Left kidney (tissue), 2 donors: Measurements from ENCODE around the gene CDKN2B-AS1. TPM values are rescaled to one million over a fixed set of nuclear protein-coding genes. Genes with fewer than 3 reads are reported as not detected.

Source experiments
- DNase-seq: peaks from one replicate; pipeline ENCODE4 v3.0.0-alpha.2; 2013
- polyA plus RNA-seq: library from polyadenylated mRNA; unstranded; fragments of 120-200 nt; gene quantifications from one replicate; pipeline ENCODE4 v1.2.1, GENCODE V29; 2013; ENCODE audit not compliant: insufficient read length

Gene CDKN2B-AS1
- polyA plus RNA-seq, 1 donor: 0.32 TPM

DNA sequence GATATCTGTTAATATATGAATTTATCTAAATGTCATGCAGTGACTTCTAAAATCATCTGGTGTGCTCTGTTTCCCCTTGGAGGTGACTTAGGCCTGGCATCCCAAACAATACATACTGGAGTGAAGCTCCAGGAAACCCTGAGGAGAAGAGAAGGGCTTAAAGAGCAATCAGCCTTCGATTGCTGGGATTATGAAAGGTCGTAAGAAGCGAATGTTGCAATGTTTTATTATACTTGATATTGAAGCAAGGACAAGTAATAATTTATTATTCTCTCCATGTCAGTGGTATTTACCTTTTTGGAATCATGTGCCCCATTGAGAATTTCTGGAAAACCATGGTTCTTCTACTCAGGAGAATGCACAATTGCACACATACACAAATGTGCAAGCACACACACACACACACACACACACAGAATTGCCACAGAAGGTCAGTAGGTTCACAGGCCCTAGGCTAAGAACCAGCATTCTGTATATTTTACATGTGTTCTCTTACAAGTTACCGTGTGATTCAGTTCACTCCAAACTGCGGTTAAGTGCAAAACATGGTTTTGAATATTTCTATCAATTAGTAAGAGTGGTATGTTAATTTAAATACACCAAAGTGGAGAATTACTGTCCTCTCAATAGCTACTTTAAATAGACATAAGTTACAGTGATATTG is 93.6 kb downstream of the CDKN2B-AS1 start:
- no peak for DNase-seq

DNA sequence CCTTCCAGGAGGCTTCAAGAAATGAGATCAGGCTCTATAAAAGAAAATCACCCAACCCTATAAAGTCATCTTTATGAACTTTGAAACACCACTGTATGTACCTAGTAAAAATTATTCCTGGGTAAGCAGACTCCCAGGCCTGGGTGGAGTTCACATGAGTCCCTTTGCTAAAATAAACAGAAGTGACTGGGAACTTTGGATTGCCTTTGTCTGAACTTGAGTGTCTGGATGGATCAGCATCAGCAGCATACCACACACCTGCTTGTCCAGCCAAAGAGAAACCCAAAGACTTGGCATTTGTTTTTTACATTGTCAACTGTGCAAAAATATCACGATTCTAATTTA is 94.1 kb downstream of the CDKN2B-AS1 start:
- no peak for DNase-seq

DNA sequence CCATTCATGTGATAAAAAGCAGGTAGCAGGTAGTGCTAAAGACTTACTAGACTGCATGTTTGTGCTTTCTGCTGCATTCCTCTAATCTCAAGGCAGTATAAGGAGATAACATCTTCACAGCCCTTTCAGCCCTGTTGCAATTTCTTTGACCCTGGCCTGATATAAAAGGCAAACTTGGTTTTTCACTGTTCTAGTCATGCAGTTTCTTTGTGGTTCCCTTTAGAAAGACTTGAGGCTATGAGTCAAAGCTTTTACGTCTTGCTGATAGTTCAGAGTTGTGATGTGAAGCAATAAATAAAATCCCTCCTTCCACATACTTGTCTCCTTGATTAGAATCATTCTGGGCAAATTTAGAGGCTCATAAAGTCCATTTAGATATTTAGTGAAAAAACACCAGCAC is 103.1 kb downstream of the CDKN2B-AS1 start:
- no peak for DNase-seq

DNA sequence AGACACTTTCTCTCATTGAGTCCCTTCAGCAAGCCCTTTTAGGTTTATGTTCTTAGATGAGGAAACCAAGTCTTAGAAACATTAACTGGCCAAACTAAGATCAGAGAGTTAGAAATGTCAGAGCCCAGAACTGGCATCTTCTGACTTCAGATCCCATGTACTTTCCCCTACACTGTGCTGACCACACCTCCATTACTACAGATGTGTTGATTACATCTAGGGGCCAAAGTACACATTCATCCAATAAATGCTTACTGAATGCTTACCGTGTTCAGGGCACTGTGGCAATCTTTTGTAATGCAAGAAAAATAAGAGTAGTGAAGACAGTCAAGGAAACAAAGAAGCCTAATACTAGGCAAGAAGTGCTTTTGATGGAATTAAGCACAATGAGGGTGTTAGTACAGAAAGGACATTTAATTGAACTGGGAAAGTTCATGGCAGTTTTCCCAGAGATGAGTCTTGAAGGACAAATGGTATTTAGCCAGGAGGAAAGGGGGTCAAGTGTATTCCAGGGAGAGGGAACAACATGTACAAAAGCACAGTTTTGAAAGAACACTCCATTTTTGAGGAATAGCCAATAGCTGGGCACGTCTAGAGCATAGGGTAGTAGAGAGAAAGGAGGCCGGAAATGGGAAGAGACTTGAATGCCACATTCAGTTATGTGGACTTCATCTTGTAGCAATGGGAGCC is 104.2 kb downstream of the CDKN2B-AS1 start:
- DNase-seq: no peak

DNA sequence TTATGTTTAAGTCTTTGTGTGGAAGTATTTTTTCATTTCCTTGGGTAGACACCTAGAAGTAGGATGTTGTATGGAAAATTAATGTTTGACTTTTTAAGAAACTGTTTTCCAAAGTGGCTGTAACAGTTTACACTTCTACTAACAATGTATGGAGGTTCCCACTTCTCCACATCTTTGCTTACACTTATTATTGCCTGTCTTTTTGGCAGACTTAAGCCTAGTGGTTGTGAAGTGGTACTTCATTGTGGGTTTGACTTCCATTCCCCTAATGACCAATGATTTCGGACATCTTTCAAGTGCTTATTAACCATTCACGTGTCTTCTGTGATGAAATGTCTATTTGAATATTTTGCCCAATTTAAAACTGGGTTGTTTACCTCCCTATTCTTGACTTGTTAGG is 106.0 kb downstream of the CDKN2B-AS1 start:
- no peak for DNase-seq

DNA sequence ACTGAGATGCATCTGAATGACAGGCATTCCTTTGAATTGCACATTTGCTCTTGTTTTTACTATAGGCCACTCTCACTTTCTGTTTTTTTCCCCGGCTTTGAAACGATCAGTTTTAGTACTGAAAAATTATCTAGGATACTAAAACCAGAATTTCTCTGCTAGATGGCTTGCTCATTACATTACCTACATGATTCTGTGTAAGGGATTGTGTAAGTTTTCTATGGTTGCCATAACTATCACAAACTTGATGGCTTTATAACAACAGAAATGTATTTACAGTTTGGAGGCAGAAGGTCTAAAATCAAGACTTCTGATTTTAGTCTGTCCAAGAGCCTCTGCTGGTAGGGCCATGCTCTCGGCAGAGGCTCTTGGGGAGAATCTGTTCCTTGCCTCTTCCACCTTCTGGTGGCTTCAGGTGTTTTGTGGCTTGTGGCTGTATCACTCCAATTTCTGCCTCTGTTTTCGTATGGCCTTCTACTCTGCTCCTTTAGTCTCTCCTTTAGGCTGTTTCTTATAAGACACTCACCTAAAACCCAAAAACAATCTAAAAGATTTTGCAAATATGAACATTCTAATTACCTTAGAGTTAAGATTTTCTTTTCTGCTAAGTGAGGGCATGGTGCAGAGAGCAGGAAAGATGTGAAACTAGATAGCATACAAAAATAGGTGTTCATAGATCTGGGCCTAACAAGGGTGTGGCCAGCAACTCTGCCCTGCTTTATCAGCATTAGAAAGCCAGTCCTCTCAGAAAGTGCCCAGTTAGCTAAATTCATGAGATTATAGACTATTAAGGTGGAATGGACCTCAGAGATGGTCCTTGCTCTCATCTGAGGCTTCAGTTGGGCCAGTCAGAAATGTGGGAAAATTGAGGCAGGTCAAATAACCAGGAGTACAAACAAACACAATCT is 107.8 kb downstream of the CDKN2B-AS1 start:
- DNase-seq: no peak

DNA sequence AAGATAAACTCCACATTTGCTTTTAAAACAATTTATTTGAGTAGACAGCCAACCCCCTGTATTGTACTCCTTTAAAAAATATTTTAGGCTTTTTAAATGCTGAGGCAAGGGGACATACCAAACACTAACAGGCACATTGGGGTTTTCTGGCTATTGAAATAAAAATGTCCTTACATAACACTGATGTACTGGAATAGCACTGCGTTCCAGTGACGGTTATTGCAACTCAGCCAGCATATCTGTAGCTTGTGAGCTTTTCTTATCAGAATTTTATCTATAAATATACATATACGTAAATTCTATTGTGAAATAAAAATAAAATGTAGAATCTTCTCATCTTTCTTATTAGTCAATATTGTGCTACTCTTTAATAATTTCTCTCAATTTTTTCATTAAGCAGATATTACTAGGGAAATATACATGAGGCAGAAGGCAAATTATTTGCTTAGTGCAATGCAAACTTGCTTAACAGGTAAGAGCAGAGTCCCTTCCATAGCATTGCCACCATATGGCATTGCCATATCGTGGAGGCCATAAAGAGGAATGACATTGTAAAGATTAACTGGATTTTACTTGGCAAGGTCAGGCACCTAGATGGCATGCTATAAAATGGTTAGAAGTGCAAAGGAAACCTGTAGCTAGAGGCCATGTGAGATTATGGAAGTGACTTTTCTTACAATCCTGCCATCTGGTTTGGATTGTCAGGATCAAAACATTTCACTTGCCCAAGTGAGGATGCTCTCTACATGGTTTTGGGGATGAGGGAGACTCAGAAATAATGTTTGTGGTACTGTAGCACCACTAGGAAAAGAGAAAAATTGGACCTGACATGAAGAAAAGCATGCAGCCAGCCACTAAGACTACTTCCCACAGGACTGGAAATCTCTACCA is 109.3 kb downstream of the CDKN2B-AS1 start:
- no peak for DNase-seq

DNA sequence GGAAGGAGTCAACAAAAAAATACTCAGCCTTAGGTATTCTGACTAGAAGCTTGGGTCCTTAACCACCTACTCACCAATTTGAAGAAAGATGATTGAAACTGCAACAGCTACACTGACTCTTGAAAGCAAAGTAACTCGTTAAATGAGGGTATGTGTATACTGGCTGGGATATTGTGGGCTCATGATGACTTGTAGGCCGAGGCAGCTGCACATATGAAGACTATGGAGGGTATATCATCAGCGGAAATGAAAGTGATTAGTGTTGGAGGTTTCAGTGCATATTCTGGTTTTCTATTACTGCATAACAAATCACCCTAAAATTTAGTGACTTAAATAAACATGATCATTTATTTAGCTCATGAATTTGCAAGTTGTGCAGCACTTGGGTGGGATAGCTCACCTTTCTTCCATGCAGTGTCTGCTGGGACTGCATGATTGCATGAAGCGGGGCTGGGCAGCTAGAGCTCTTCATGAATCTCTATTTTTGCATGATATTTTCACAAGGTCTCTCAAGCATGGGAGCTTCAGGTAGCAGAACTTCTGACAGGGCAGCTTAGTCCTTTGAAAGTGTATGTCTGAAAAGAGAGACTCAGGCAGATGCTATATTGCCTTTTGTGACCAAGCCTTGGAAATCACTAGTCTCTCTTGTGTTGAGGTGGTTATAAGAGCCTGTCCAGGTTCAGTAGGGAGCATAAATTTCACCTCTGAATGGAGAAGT is 110.6 kb downstream of the CDKN2B-AS1 start:
- DNase-seq: no peak

DNA sequence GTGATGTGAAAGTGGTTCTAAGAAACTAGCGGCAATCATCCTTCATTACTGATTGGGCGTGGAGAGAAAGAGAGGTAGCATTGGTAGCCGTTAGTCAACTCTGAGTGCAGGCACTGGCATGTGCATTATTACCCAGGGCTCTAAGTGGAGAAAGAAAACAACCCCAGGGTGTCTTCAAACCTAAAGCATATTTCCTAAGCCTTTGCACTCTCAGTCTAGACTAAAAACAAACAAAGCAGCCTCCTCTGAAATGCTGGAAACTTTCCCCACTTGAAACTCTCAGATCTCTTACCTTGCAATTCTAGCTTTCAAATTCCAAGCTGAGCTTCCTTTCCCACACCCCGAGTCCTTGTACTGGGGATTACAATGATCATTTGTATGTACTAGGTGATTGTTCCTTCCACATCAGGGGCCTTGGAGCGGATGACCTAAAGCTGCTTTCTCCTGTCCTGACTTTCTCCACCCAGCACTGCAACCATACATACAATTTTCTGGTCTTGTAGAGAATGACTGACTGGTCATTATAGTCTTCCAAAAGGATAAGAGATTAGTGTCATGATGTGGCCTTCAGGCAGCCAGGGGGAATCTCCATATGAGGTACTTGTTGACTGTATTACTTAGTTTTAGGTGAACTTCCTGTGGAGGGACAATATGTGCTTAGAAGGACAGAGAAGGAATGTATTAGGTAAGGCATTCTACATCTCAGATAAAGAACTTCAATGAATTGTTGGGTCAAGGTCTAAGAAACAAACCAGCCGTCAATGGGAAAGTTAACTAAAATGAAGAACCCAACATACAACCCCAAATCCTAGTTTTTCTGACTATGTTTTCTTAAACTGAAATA is 112.8 kb downstream of the CDKN2B-AS1 start:
- no peak for DNase-seq

DNA sequence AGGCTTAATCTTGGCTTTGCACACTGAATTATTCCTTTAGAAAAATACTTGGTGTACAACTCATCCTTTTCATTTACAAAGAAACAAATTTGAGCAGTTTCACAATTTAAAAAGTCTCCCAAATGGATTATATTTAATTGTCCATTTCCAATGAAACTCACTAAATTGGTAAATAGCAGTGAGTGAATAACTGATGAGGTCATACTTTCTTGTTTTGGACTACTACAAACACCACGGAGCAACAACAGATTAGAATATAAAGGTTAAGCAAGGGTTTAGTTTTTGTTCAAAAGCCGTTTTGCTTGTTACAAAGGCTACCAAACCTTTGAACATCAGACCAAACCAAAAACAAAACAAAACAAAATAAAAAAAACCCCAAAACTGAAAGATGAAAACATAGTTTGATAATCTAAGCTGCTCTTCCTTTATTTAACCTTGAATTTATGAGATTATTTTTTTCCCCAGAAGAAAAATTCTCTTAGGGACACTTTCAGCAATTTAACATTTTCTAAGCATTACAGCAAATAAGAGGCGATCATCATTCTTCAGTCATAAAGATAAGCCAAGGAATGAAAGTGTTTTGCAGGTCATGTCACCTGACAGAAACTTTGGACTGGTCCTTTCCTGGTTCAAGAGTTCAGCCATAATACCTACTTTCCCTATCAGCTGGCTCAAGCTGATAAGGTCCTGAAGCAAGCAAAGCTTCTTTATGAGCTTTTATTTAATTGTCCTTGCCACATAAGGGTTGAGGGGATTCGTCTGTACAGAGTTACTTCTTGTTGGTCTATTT is 114.2 kb downstream of the CDKN2B-AS1 start:
- no peak for DNase-seq

DNA sequence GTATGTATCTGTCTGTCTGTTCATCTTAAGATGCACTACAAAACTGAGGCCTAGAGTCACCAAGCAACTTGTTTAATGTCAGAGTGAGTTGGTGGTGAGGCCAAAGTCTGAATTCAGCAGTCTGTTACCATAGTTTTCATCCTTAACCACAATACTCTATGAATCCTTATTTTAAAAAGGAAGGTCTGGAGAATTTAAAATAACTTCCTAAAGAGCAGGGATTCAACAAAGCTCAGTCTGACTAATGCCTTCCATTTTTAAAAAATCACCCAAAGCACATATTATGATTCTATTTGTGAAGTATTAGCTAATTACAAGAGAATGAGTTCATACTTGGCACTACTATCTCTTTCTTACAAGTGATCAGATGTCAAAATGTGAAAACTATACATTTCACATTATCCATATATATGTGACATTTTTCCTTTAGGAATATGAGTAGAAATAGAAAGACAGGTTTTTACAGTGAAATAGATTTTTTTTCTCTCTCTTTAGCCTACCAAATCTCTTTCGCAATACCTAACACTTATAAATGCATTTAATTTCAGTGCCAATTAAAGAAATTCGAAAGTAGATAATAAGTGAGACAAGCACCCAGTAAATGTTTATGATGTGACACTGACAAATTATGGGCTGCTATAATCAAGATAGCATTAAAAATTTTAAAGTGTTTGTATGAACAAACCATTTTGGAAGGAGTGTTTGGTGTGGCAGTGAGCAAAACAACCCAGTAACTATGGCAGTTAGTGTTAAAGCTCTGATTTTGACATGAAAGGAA is 116.8 kb downstream of the CDKN2B-AS1 start:
- no peak for DNase-seq

DNA sequence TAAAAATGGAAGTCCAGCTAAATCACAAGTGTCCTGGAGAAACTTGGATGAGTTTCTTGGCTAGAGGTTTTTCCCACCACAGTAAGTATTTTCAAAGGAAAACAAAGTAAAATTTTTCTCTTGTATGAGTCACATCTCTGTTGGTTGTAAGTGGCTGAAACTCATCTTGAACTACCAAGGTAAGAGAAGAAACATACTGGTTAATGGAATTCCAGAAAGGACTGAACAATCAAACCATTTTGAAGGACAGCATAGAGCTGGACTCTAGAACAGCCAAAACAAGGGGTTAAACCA is 117.3 kb downstream of the CDKN2B-AS1 start:
- no peak for DNase-seq

DNA sequence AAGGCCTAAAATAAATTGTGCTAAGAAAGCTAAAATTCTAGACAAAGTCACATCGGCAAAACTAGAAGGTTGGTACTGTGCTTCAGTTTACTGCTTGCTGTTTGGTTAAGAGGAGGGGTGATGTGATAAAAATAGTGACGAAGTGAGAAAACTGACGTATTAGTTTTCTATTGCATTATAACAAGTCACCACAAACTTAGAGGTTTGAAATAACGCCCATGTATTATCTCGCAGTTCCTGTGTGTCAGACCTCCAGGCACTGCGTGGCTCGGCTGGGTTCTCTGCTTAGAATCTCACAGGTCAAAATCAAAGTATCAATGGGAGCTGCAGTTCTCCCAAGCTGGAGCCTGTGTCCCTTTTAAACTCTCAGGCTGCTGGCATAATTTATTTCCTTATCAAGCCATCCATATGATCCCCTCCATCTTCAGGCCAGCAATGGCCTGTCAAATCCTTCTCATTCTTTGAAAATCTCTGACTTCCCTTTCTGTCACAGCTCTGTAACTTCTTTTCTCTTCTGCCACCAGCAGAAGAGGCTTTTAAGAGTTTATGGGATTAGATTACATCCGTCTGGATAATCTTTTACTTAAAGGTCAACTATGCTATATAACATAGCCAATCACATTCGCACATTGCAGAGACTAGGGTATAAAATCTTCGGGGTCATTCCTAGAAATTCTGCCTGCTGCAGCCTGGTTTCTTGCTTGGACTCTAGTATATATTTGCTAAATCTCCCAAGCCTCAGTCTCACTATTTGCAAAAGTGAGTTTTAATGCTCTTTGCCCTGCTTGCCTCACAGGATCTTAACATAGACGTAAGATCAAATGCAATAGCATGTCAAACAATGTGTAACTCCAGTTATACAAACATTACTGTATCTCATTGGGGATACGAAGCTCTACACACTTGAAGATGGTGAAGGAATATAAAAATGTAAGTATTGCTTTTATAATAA is 118.6 kb downstream of the CDKN2B-AS1 start:
- no peak for DNase-seq

DNA sequence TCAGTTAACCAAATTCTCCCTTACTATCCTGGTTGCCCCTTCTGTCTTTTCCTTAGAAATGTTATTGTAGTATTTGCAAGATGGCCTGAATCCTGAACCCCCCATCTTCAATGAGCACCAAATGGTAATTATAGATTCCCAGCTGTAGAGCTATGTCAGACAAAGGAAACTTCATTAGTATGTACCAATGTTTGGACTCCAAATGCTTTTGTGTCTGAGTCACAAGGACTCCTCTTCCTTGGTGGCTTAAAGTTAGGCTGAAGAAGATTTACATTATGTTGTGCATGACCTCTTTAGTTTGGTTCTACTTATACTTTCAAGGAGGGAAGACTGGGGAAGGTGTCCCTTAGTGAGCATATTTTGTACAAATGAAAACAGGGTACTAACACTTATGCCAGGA is 120.4 kb downstream of the CDKN2B-AS1 start:
- DNase-seq: no peak

DNA sequence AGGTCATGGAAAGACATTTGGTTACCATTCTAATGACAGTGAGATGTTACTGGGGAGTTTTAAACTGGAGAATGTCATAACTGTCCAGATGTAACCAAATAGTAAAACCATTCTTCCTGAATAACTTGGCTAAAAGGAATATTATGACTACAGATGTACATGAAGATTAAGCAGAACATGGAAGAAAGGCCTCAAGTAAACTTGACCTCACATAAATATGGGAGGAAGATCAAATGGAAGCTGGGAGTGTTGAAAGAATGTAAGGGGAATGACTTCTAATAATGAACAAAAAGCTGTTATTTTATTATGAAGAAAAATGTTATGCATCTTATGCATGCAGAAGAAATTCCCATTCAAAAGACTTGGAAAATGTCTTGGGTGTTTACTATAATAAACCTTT is 122.2 kb downstream of the CDKN2B-AS1 start:
- DNase-seq: no peak

DNA sequence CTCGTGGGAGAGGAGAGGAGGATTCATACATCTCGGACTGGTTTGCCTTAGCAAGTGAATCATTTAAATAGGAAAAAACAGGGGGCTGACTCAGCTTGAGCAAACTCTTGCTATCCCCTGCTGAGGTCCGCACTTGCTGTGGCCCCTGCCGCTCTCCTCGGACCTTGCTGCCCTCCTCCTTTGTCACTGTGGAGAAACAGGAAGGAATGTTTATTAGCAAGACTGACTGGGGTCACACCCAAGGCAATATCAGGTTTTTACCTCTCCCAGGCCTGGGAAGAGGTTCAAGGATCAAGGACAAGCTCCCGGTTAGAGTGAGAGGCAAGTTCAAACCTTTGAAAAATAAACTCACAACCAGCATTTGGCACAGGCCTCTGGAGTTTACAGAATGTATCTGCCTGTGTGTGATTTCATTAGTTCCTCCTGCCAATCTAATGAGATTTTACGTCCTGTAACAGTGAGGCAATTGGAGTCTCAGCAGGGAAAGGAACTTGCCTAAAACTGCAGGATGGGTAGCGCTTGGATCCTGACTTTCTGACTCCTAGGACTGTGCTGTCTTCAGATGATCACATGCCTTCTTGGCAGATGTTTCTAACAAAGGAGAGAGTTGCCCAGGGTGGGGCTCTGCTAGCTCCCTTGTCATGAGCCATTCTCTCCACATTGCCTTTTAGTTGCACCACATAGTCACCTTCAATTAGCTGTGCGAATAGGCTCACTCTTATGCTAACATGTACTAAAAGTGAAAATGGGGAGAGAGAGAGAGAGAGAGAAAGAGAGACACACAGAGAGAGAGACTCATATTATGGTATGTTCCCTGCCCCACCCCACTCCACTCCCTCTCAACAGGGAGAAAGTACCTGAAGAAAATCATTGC is 123.2 kb downstream of the CDKN2B-AS1 start:
- DNase-seq: no peak
